ENCODE results near the gene MGAT5B.

Gene MGAT5B

DNA sequence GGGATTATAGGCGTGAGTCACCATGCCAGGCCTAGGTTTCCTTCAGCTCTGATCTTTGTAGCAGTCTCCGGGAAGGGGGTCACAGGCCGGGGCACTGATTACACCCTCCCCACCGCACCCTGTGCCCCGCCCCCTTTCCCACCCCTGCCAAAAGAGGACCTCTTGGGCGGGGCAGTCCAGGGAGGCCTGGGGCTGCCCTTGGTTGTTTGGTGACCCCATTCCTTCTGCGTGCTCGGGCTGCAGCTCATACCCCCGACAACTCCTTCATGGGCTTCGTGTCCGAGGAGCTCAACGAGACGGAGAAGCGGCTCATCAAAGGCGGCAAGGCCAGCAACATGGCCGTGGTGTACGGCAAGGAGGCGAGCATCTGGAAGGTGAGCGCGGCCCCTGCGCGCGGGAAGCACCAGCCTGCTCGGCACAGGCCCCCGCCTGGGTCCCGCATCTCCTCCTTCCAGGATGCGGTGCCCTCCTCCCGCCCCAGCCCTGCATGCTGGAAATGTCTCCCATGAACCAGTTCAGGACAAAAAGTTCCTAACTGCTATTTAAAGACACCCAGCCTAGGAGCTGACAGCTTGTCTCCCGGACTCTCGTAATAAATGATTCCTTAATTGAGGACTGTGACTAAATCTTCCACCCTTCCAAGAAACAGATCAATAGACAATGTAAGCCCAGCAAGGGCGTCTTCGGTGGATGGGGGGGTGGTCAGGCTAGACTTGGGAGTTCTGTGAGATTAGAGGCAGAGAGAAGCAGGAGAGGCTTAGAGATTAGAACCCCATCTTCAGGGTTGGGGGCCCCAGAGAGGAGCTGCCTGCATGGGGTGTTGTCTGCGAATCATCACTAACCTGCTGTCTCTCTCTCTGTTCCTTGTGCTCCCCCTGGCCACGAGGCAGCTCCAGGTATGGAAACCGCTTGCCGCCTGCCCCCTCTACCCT lies 64.5 kb downstream of the MGAT5B start:
- no peak for DNase-seq

GRCh38 chr17:76934561-76935320 lies 66.5 kb downstream of the MGAT5B start:
- DNase-seq = no peak

DNA sequence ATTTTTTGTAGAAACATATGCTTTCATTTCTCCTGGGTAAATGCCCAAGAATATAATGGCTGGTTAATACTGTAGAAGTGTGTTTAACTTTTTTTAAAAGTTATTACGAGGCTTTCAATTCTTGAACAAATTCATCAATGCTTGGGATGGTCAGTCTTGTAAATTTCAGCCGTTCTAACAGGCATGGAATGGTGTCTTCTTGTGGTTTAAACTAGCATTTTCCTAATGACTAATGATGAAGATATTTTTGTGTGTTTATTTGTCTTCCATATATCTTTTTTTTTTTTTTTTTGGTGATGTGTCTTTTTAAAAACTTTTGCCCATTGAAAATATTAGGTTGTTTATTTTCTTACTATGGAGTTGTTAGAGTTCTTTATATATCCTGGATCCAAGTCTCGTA lies 67.1 kb downstream of the MGAT5B start:
- DNase-seq = no peak

DNA sequence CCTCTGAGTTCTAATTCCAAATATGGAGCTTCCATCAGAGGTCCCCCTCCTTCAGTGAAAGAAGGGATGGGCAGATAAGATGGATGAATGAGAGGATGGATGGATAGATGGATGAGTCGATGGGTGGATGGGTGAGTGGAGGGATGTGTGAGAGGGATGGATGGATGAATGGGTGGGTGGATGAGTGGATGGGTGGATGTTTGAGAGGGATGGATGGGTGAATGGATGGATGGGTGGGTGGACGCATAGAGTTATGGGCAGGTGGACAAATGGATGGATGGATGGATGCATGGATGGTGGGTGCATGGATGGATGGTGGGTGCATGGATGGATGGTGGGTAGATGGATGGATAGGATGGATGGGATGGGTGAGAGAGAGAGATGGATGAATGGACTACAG lies 69.0 kb downstream of the MGAT5B start:
- no peak for DNase-seq

- DNase-seq = no peak
Measured at GRCh38 chr17:76938009-76938408, 69.8 kb downstream of the MGAT5B start.

DNA sequence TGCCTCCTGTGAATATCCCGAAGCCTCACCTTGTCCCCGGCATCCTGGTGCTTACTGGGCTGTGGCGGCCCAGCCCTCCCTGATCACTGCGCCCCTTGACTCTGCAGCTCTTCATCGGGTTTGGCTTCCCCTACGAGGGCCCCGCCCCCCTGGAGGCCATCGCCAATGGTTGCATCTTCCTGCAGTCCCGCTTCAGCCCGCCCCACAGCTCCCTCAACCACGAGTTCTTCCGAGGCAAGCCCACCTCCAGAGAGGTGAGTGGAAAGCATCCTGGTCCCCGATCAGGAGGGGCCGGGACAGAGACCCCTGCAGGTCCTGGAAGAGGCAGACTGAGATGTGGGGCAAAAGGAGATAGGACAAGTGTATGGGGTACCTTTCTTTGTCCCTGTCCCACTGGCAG lies 72.1 kb downstream of the MGAT5B start:
- DNase-seq = no peak

DNA sequence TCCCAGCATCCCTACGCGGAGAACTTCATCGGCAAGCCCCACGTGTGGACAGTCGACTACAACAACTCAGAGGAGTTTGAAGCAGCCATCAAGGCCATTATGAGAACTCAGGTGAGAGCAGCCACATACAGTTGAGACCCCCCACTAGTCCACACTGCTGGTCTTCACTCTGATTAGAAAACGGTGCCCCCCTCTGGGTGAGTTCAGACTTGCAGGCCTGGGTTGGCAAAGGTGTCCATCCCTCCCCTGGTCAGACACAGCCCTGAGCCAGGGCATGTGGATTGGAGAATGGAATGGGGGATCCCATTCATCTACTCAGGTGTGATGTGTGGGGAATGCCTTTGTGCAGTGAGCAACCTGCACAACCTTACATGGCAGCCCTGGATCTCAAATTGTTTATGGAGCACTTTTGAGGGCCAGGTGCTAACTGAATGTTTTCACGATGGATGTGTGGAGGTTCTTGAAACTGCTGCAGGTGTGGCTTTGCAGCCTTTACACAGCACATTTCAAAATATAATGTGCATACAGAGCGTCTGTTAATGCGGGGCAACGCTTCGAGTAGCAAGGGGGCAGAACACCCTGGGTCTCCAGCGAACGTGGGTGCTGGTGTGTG lies 72.6 kb downstream of the MGAT5B start:
- no peak for DNase-seq

DNA sequence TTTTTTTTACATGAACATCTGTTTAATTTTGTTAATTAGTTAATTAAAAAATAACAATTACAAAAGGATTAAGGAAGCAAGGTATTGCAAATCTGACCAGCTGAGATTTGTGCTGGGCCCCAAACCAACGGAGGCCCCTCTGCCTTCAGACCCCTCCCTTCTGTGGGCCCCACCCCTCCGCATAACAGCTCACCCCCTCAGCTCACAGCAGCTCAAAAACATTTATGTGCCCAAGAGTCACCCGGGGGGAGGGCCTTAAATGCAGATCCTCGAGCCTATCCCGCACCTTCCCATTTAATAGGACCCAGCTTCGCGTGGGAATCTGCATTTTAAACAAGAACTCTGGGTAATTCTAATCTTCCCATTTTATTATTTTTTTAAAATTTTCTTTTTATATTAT lies 75.0 kb downstream of the MGAT5B start:
- DNase-seq = no peak

DNA sequence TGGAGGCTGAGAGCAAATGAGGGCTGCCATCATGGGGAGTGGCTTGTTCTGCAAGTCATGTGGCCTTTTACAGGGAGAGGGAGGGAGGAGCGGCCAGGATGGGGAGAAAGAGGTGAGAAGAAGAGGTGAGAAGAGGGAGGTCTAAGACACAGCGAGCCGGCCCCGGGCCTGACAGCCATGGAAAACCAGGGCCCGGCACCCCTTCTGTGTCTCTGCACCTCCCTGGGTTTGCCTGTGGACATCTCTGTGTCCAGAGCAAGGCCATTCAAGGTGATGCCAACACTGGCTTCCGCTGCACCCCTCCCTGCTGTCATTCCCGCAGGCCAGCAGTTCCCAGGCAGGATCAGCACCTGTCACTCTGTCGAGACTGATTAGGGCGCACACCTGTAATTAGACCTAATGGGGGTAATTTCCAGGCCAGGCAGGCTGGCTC lies 75.6 kb downstream of the MGAT5B start:
- DNase-seq = no peak

- DNase-seq = no peak
Measured at GRCh38 chr17:76944477-76944876, 76.3 kb downstream of the MGAT5B start.

DNA sequence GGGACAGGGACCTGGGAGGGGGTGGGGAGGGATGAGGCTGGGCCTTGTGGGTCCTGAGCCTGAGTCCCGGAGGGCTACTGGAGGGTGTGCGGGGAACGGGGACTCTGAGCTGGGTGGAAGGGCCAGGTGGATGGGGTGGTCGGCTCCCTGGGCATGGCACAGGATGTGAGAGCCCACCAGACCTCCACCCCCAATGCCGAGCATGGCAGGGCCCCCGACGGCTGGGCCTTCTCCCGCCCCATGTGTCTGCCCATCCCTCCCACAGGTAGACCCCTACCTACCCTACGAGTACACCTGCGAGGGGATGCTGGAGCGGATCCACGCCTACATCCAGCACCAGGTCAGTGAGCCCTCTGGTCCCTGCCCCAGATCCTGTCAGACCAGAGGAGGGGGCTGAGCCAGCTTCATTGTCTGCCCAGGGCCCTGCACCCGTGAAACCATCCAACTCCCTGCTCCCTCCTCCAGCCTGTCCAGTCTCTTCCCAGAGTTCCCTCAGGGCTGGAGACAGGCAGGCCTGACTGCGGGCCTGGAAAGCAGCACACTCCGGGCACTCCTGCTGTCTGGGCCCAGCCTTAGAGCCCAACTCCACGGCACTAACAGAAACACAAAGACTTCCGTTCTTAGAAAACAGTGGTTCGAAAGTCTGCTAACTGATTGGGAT lies 78.0 kb downstream of the MGAT5B start:
- DNase-seq = no peak

- DNase-seq = no peak
Measured at GRCh38 chr17:76946772-76947135, 78.5 kb downstream of the MGAT5B start.

- DNase-seq = no peak
Measured at GRCh38 chr17:76947309-76947708, 79.1 kb downstream of the MGAT5B start.

DNA sequence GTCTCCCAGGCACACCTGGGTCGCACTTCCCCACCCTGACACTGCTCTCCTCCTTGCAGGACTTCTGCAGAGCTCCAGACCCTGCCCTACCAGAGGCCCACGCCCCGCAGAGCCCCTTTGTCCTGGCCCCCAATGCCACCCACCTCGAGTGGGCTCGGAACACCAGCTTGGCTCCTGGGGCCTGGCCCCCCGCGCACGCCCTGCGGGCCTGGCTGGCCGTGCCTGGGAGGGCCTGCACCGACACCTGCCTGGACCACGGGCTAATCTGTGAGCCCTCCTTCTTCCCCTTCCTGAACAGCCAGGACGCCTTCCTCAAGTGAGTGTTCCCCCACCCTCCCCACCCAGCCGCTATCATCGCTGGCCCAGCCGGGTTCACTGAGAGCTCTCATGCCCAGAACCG lies 79.6 kb downstream of the MGAT5B start:
- DNase-seq = no peak

DNA sequence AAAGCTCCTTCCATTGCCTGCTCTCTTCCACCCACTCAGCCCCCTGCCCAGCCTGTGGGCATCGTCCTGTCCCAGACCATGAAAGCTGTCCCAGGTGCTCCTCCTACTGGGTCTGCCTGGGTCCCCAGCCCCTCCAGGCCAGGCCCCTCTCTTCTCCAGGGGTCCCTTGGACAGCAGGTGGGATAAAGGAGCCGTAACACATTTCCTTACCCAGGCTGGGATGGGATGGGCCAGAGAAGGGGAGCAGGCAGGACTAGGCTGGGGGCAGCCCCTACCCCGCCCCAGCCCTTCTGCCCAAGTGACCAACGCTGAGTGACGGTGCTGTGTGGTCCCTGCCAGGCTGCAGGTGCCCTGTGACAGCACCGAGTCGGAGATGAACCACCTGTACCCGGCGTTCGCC lies 80.1 kb downstream of the MGAT5B start:
- DNase-seq = no peak

DNA sequence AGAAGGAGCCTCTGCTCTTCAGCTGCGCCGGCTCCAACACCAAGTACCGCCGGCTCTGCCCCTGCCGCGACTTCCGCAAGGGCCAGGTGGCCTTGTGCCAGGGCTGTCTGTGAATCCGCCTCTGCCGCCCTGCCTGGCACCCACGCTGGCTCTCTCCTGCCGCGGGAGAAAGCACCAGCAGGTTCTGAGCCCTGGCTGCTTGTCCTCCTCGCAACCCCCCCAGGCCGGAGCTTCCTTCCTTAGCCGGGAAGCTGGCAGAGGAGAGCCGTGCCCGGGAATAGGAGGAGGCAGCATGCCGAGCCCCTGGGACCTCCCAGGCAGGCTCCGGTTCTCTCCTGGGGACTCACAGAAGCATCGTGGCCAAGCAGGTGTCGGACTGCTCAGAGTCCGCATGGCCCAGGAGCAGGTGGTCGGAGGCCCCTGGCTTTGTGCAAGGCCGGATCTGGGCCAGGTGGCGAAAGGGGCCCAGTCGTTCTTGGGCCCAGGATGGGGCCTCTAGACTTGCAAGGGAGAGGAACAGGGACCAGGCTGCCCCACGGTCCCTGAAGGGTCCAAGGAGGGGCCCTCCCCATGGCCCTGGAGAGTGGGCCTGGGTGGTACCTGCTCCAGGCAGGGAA lies 80.6 kb downstream of the MGAT5B start:
- no peak for DNase-seq

- no peak for DNase-seq
Measured at GRCh38 chr17:76949913-76950695, 81.9 kb downstream of the MGAT5B start.

- DNase-seq = no peak
Measured at GRCh38 chr17:76951375-76951905, 83.2 kb downstream of the MGAT5B start.

DNA sequence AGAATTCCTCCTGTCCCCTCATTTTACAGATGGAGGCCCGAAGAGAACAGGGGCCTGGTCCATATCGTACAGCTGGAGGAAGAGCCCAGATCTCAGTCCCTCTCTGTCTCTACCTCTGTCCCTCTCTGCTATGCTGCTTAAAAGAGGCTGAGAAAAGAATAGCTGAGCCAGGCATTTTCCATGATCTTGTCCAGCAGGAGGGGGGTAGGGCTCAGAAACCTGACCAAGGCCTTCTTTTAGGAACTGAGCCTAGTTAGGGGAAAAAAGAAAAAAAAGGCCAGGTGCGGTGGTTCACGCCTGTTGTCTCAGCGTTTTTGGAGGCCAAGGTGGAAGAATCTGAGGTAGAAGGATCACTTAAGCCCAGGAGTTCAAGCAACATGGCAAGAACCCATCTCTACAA lies 84.2 kb downstream of the MGAT5B start:
- DNase-seq = no peak

GRCh38 chr17:76953066-76953465 lies 84.9 kb downstream of the MGAT5B start:
- no peak for DNase-seq

DNA sequence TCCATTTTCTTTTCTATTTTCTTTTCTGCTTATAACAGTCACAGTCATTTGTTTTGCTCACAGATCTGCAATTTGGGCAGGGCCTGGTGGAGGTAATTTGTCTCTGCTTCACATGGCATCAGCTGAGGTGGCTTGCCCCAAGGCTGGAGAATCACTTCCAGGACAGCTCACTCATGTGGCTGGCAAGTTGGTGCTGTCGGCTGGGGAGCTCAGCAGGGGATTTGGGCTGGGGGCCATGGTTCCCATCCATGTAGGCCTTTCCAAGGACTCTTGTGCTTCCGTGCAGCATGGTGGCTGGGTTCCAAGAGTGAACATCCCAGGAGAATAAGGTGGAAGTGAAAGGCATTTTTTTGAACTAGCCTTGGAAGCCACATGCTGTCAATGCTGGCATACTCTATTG lies 85.7 kb downstream of the MGAT5B start:
- peak; percentile 28 for DNase-seq

DNA sequence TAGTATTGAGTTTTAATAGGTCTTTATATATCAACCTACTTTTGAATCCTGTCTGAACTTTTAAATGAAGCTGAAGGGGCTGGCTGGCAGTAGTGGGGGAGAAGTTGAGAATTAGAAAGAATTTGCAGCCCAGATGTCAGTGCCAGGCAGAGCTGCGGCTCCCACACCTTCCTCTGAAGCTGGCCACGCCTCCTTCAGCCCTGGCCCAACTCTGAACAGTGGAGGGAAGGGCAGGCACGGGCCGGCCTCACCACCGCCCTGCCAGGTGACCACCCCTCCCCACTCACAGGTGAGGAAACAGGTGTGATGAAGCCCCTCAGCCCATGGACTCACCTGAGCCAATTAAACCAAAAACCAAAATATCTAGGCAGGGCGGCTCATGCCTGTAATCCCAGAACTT lies 87.0 kb downstream of the MGAT5B start:
- no peak for DNase-seq
